Esophagus muscularis mucosa (tissue), 4 donors: Measurements from ENCODE around the gene RPP38.

ENCODE experiments used
- CTCF ChIP-seq, 3 experiments: fragments of 200-600 bp in 2 of 3; fragments of 450-650 bp in 1 of 3; sonication (generic) in 2 of 3; IDR thresholded peaks; one replicate each; pipeline ENCODE4 v1.5.1; 2017 to 2019; ENCODE audit warnings: antibody characterized with exemption in 3 of 3, mild to moderate bottlenecking in 2 of 3, moderate library complexity in 1 of 3
- EP300 ChIP-seq: sonication (generic); formaldehyde crosslinking; IDR thresholded peaks from one replicate; pipeline ENCODE4 v1.6.1; 2017; ENCODE audit warnings: antibody characterized with exemption
- POLR2A ChIP-seq: fragments of 450-650 bp; IDR thresholded peaks from one replicate; pipeline ENCODE4 v1.6.1; 2017; ENCODE audit warnings: antibody characterized with exemption, moderate library complexity, mild to moderate bottlenecking, low read depth
- POLR2AphosphoS5 ChIP-seq, 2 donors: sonication (generic); formaldehyde crosslinking; IDR thresholded peaks; one replicate each; pipeline ENCODE4 v1.6.1; 2017; ENCODE audit warnings: antibody characterized with exemption in 2 of 2

GRCh38 chr10:15113766-15114165, 16.6 kb downstream of the RPP38 start:
- TF ChIP-seq CTCF (IDR thresholded peaks at IDR 0.05), result no peak
- TF ChIP-seq POLR2A, result no peak
- no peak for TF ChIP-seq POLR2AphosphoS5 (IDR thresholded peaks at IDR 0.05)
- TF ChIP-seq EP300, result no peak
